ENCODE results near the gene HNF1A. TPM values are rescaled to one million over a fixed set of nuclear protein-coding genes. Genes with fewer than 3 reads are reported as not detected.

The HNF1A gene
- total and polyA plus RNA-seq, 2 of the 13 experiments (the other 11 are each of a cell fraction or from before 2014, with no cell fraction given), result 13.4 to 34.7 TPM

GRCh38 chr12:121025442-121026226 is 47.3 kb downstream of the HNF1A start (continued):
- TF ChIP-seq HIC2 (CRISPR knock-in tag; IDR thresholded peaks at IDR 0.05; ENCODE audit: low read depth) (peak; percentile 33; the same call in 1 of the 2 replicates), ZNF441 (CRISPR knock-in tag; IDR thresholded peaks at IDR 0.05; ENCODE audit: borderline replicate concordance) (0 out of 2 replicates have a peak, but pooled peaks have one; percentile 13), ZBTB3 (CRISPR knock-in tag; IDR thresholded peaks at IDR 0.05; ENCODE audit: borderline replicate concordance, low read depth) (no peak), ZNF614 (CRISPR knock-in tag; IDR thresholded peaks at IDR 0.05; ENCODE audit: borderline replicate concordance) (no peak), FOXC1 (CRISPR knock-in tag; IDR thresholded peaks at IDR 0.05; ENCODE audit: borderline replicate concordance) (no peak; the same call in 1 of the 2 replicates), ZNF484 (CRISPR knock-in tag; IDR thresholded peaks at IDR 0.05; ENCODE audit: borderline replicate concordance, low read depth) (no peak), ZNF557 (CRISPR knock-in tag; IDR thresholded peaks at IDR 0.05) (0 out of 2 replicates have a peak, but pooled peaks have one; percentile 5), CCDC6 (CRISPR knock-in tag; IDR thresholded peaks at IDR 0.05) (0 out of 2 replicates have a peak, but pooled peaks have one; percentile 6), GLMP (CRISPR knock-in tag; IDR thresholded peaks at IDR 0.05; ENCODE audit: borderline replicate concordance) (no peak), ZFP36L1 (CRISPR knock-in tag; IDR thresholded peaks at IDR 0.05) (0 out of 2 replicates have a peak, but pooled peaks have one; percentile 38), LCORL (IDR thresholded peaks at IDR 0.05) (peak; percentile 91; the same call in 1 of the 2 replicates), LCORL (CRISPR knock-in tag; IDR thresholded peaks at IDR 0.05) (peak; percentile 97), CSRNP2 (CRISPR knock-in tag; conservative IDR thresholded peaks at IDR 0.05; ENCODE audit: low read depth) (no peak), E2F1 (CRISPR knock-in tag; IDR thresholded peaks at IDR 0.05) (no peak), ZBTB46 (CRISPR knock-in tag; IDR thresholded peaks at IDR 0.05; ENCODE audit: borderline replicate concordance) (no peak), HIVEP1 (CRISPR knock-in tag; IDR thresholded peaks at IDR 0.05) (no peak), ZNF331 (CRISPR knock-in tag; IDR thresholded peaks at IDR 0.05) (no peak; the same call in 1 of the 2 replicates), MXD1 (CRISPR knock-in tag; IDR thresholded peaks at IDR 0.05) (no peak), PCBP2 (optimal IDR thresholded peaks at IDR 0.05; ENCODE audit: low read depth, low read length, poor library complexity, severe bottlenecking) (no peak), XRCC5 (optimal IDR thresholded peaks at IDR 0.05; ENCODE audit: low read length) (peak; percentile 66)

All from HepG2 (cell line).